Measurements from ENCODE around the gene NPHP1. TPM values are rescaled to one million over a fixed set of nuclear protein-coding genes. Genes with fewer than 3 reads are reported as not detected.

Gene NPHP1
- total RNA-seq, 1 donor from 2014 or later, result 3.6 TPM

- H3K27ac Mint-ChIP-seq (ENCODE audit: unreplicated experiment), result peak overlapping the region; percentile 48
- no peak for DNase-seq (ENCODE audit: extremely low spot score, unreplicated experiment)
- H3K36me3 Mint-ChIP-seq (ENCODE audit: unreplicated experiment), result peaks cover 6% of the 10 kb centered on the region
- peaks cover 10% of the 10 kb centered on the region for H3K9me3 Mint-ChIP-seq (ENCODE audit: unreplicated experiment)
- TF ChIP-seq CTCF (IDR thresholded peaks at IDR 0.05), result no peak
- H3K27me3 Mint-ChIP-seq (ENCODE audit: unreplicated experiment), result no peaks in the 10 kb centered on the region
- peaks cover 12% of the 10 kb centered on the region for H3K4me1 Mint-ChIP-seq (ENCODE audit: unreplicated experiment)
- no peak overlapping the region for H3K4me3 Mint-ChIP-seq (ENCODE audit: unreplicated experiment)
Measured at GRCh38 chr2:110149330-110150220, 55.2 kb downstream of the NPHP1 start.

GRCh38 chr2:110146945-110147332, 57.9 kb downstream of the NPHP1 start:
- Mint-ChIP-seq H3K4me3 (ENCODE audit: unreplicated experiment) (no peak overlapping the region), H3K4me1 (ENCODE audit: unreplicated experiment) (peaks cover 12% of the 10 kb centered on the region), H3K9me3 (ENCODE audit: unreplicated experiment) (peaks cover 3% of the 10 kb centered on the region), H3K27me3 (ENCODE audit: unreplicated experiment) (no peaks in the 10 kb centered on the region), H3K36me3 (ENCODE audit: unreplicated experiment) (peaks cover 3% of the 10 kb centered on the region), H3K27ac (ENCODE audit: unreplicated experiment) (no peak overlapping the region)
- no peak for DNase-seq (ENCODE audit: extremely low spot score, unreplicated experiment)
- no peak for TF ChIP-seq CTCF (IDR thresholded peaks at IDR 0.05)

- H3K27ac Mint-ChIP-seq (ENCODE audit: unreplicated experiment), result no peak overlapping the region
- peaks cover 12% of the 10 kb centered on the region for H3K4me1 Mint-ChIP-seq (ENCODE audit: unreplicated experiment)
- H3K4me3 Mint-ChIP-seq (ENCODE audit: unreplicated experiment), result no peak overlapping the region
- H3K27me3 Mint-ChIP-seq (ENCODE audit: unreplicated experiment), result no peaks in the 10 kb centered on the region
- H3K36me3 Mint-ChIP-seq (ENCODE audit: unreplicated experiment), result peaks cover 3% of the 10 kb centered on the region
- DNase-seq (ENCODE audit: extremely low spot score, unreplicated experiment), result no peak
- peaks cover 3% of the 10 kb centered on the region for H3K9me3 Mint-ChIP-seq (ENCODE audit: unreplicated experiment)
- no peak for TF ChIP-seq CTCF (IDR thresholded peaks at IDR 0.05)
Measured at GRCh38 chr2:110146183-110146944, 58.4 kb downstream of the NPHP1 start.

- no peak for DNase-seq (ENCODE audit: extremely low spot score, unreplicated experiment)
- no peak for TF ChIP-seq CTCF (IDR thresholded peaks at IDR 0.05)
- no peaks in the 10 kb centered on the region for H3K27me3 Mint-ChIP-seq (ENCODE audit: unreplicated experiment)
- H3K4me3 Mint-ChIP-seq (ENCODE audit: unreplicated experiment), result no peak overlapping the region
- H3K4me1 Mint-ChIP-seq (ENCODE audit: unreplicated experiment), result no peaks in the 10 kb centered on the region
- H3K27ac Mint-ChIP-seq (ENCODE audit: unreplicated experiment), result no peak overlapping the region
- H3K9me3 Mint-ChIP-seq (ENCODE audit: unreplicated experiment), result peaks cover 3% of the 10 kb centered on the region
- peaks cover 3% of the 10 kb centered on the region for H3K36me3 Mint-ChIP-seq (ENCODE audit: unreplicated experiment)
Measured at GRCh38 chr2:110143982-110144381, 60.8 kb downstream of the NPHP1 start.

- TF ChIP-seq CTCF (IDR thresholded peaks at IDR 0.05), result no peak
- Mint-ChIP-seq H3K27me3 (ENCODE audit: unreplicated experiment) (no peaks in the 10 kb centered on the region), H3K4me1 (ENCODE audit: unreplicated experiment) (no peaks in the 10 kb centered on the region), H3K36me3 (ENCODE audit: unreplicated experiment) (peaks cover 2% of the 10 kb centered on the region), H3K4me3 (ENCODE audit: unreplicated experiment) (no peak overlapping the region), H3K9me3 (ENCODE audit: unreplicated experiment) (no peaks in the 10 kb centered on the region), H3K27ac (ENCODE audit: unreplicated experiment) (no peak overlapping the region)
- no peak for DNase-seq (ENCODE audit: extremely low spot score, unreplicated experiment)
Measured at GRCh38 chr2:110140401-110140800, 64.4 kb downstream of the NPHP1 start.

All from osteocyte (in vitro differentiated cells).